Measurements from ENCODE around the gene TAF3. TPM values are rescaled to one million over a fixed set of nuclear protein-coding genes. Genes with fewer than 3 reads are reported as not detected.

The TAF3 gene
- total and polyA plus RNA-seq, 2 donors (not counting 1 experiment from before 2014, with no cell fraction given): 7.0 to 20.1 TPM

DNA sequence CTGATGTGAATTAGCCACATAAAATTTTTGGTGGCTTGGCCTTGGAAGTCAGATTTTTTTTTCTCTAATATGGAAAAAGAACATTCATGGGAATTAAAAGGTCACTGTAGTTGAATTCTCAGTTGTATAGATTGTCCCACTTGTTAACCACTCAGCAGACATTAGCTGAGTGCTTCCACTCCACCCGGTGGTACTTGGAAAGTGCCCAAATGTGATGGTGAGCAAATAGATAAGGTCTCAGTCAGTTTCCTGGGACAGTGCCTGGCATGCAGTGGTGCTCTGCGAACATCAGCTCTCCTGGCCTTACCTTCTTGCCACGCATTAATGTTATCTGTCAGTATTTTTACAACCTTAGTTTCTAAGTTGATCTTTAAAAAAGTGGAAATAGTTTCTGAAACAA is 28.9 kb upstream of the TAF3 start:
- 0% methylated on average over 1 of the region's 3 CpGs for WGBS (ENCODE audit: insufficient coverage)
- H3K4me3 ChIP-seq (ENCODE audit: control extremely low read depth in 1 of 5, extremely low read depth in 1 of 5, insufficient read depth in 1 of 5, low read depth in 2 of 5, low read length in 4 of 5): peak overlapping the region in 2 of 5 experiments; percentile 87
- peak overlapping the region; percentile 70 for H3K4me3 Mint-ChIP-seq

DNA sequence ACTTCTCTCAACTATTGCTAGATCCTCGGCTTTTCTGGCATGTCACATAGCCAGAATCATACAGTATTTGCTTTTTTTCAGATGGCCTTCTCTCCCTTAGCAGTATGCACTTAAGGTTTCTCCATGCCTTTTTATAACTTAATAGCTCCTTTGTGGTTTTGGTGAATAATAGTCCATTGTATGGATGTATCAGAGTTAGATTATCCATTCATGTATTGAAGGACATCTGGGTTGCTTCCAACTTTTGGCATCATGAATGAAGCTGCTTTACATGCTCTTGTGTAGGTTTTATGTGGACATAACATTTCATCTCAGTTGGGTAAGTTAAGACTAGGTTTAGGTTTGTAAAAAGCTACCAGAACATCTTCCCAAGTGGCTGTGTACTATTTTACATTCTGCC is 25.8 kb upstream of the TAF3 start:
- ATAC-seq (ENCODE audit: low read depth) (no peak), DNase-seq (no peak)
- Mint-ChIP-seq H3K27me3 (no peaks in the 10 kb centered on the region), H3K9me3 (ENCODE audit: insufficient read depth) (no peaks in the 10 kb centered on the region), H3K4me1 (peaks cover 54% of the 10 kb centered on the region), H3K27ac (no peak overlapping the region), H3K4me3 (no peak overlapping the region)
- no peak overlapping the region for H3K9ac ChIP-seq (ENCODE audit: low read length)
- H2AFZ ChIP-seq (ENCODE audit: insufficient read depth, low read depth, low read length, poor library complexity, severe bottlenecking): no peak overlapping the region
- H3K4me1 ChIP-seq (ENCODE audit: control insufficient read depth in 2 of 2, insufficient read depth in 2 of 2, low read length in 2 of 2): peaks cover 14 to 15% of the 10 kb centered on the region in 2 donors
- no peak overlapping the region for H3K4me3 ChIP-seq (ENCODE audit: control extremely low read depth in 1 of 5, extremely low read depth in 1 of 5, insufficient read depth in 1 of 5, low read depth in 2 of 5, low read length in 4 of 5)
- peaks cover 0 to 14% of the 10 kb centered on the region in 2 experiments for H3K36me3 ChIP-seq (replicated peaks in 1 of 2; ENCODE audit: control extremely low read depth in 1 of 2, control insufficient read depth in 1 of 2, extremely low read depth in 1 of 2, insufficient read depth in 2 of 2, low read length in 1 of 2)
- H3K4me2 ChIP-seq (replicated peaks; ENCODE audit: low read depth, low read length, poor library complexity, severe bottlenecking): no peak overlapping the region
- H4K20me1 ChIP-seq (ENCODE audit: control insufficient read depth, insufficient read depth, low read length, poor library complexity, severe bottlenecking): peaks cover 73% of the 10 kb centered on the region
- intact Hi-C loops (cut with micrococcal nuclease): no loop called here
- ChIA-PET POLR2A (interaction anchor here (1.3 kb wide), 1 partner anchor 26 kb away, joined by 3 read pairs; the partner anchor contains the start of gene TAF3), CTCF (interaction anchor here (0.9 to 2.0 kb wide), 2 partner anchors 24 to 267 kb away, joined by 4 read pairs; no protein-coding TSS in a partner anchor)
- TF ChIP-seq, protein P1, sequence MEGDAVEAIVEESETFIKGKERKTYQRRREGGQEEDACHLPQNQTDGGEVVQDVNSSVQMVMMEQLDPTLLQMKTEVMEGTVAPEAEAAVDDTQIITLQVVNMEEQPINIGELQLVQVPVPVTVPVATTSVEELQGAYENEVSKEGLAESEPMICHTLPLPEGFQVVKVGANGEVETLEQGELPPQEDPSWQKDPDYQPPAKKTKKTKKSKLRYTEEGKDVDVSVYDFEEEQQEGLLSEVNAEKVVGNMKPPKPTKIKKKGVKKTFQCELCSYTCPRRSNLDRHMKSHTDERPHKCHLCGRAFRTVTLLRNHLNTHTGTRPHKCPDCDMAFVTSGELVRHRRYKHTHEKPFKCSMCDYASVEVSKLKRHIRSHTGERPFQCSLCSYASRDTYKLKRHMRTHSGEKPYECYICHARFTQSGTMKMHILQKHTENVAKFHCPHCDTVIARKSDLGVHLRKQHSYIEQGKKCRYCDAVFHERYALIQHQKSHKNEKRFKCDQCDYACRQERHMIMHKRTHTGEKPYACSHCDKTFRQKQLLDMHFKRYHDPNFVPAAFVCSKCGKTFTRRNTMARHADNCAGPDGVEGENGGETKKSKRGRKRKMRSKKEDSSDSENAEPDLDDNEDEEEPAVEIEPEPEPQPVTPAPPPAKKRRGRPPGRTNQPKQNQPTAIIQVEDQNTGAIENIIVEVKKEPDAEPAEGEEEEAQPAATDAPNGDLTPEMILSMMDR (IDR thresholded peaks at IDR 0.05): no peak
- TF ChIP-seq EZH2 (IDR thresholded peaks at IDR 0.05; ENCODE audit: borderline replicate concordance, insufficient read depth, low read depth, low read length, poor library complexity, severe bottlenecking): no peak
- H3K79me2 ChIP-seq (ENCODE audit: control insufficient read depth, insufficient read depth, low read length): peaks cover 100% of the 10 kb centered on the region
- no peaks in the 10 kb centered on the region for H3K27me3 ChIP-seq (replicated peaks in 1 of 4; ENCODE audit: control extremely low read depth in 1 of 4, control insufficient read depth in 3 of 4, insufficient read depth in 4 of 4, low read length in 3 of 4)
- 80% methylated on average over 1 of the region's 1 CpG for WGBS (ENCODE audit: insufficient coverage)
- H3K9me3 ChIP-seq (ENCODE audit: control extremely low read depth in 1 of 3, control insufficient read depth in 2 of 3, insufficient read depth in 1 of 3, low read length in 2 of 3): no peaks in the 10 kb centered on the region
- no peak overlapping the region for H3K27ac ChIP-seq (ENCODE audit: low read length in 2 of 2)

More for the DNA sequence above, 28.9 kb upstream of the TAF3 start:
- ChIA-PET CTCF (interaction anchor here (1.9 kb wide), 1 partner anchor 27 kb away, joined by 6 read pairs; no protein-coding TSS in a partner anchor), POLR2A (interaction anchor here (0.5 kb wide), 1 partner anchor 380 kb away, joined by 3 read pairs; no protein-coding TSS in a partner anchor)
- H3K9ac ChIP-seq (ENCODE audit: low read length): peak overlapping the region; percentile 95
- Mint-ChIP-seq H3K27me3 (no peaks in the 10 kb centered on the region), H3K4me1 (peaks cover 54% of the 10 kb centered on the region), H3K9me3 (ENCODE audit: insufficient read depth) (no peaks in the 10 kb centered on the region), H3K27ac (no peak overlapping the region)
- intact Hi-C loops (cut with micrococcal nuclease): loop anchor here (5.0 kb wide), 1 partner anchor 1647 kb away; no protein-coding TSS in a partner anchor
- DNase-seq: no peak
- H3K9me3 ChIP-seq (ENCODE audit: control extremely low read depth in 1 of 3, control insufficient read depth in 2 of 3, insufficient read depth in 1 of 3, low read length in 2 of 3): no peaks in the 10 kb centered on the region
- peaks cover 100% of the 10 kb centered on the region for H3K79me2 ChIP-seq (ENCODE audit: control insufficient read depth, insufficient read depth, low read length)
- H3K27me3 ChIP-seq (replicated peaks in 1 of 4; ENCODE audit: control extremely low read depth in 1 of 4, control insufficient read depth in 3 of 4, insufficient read depth in 4 of 4, low read length in 3 of 4): no peaks in the 10 kb centered on the region
- H4K20me1 ChIP-seq (ENCODE audit: control insufficient read depth, insufficient read depth, low read length, poor library complexity, severe bottlenecking): peaks cover 58% of the 10 kb centered on the region
- H3K4me1 ChIP-seq (ENCODE audit: control insufficient read depth in 2 of 2, insufficient read depth in 2 of 2, low read length in 2 of 2): peaks cover 26 to 28% of the 10 kb centered on the region in 2 donors
- TF ChIP-seq, protein P1 (IDR thresholded peaks at IDR 0.05): no peak
- TF ChIP-seq EZH2 (IDR thresholded peaks at IDR 0.05; ENCODE audit: borderline replicate concordance, insufficient read depth, low read depth, low read length, poor library complexity, severe bottlenecking): no peak
- no peak overlapping the region for H3K27ac ChIP-seq (ENCODE audit: low read length in 2 of 2)
- no peak for ATAC-seq (ENCODE audit: low read depth)
- H2AFZ ChIP-seq (ENCODE audit: insufficient read depth, low read depth, low read length, poor library complexity, severe bottlenecking): no peak overlapping the region
- peaks cover 0 to 3% of the 10 kb centered on the region in 2 experiments for H3K36me3 ChIP-seq (replicated peaks in 1 of 2; ENCODE audit: control extremely low read depth in 1 of 2, control insufficient read depth in 1 of 2, extremely low read depth in 1 of 2, insufficient read depth in 2 of 2, low read length in 1 of 2)
- H3K4me2 ChIP-seq (replicated peaks; ENCODE audit: low read depth, low read length, poor library complexity, severe bottlenecking): peak overlapping the region; percentile 97
